ENCODE results near the gene MRNIP.

The MRNIP gene

GRCh38 chr5:179886190-179886911 is 27.7 kb upstream of the MRNIP start:
- H3K27ac ChIP-seq: no peak overlapping the region
- TF ChIP-seq CTCF (IDR thresholded peaks at IDR 0.05) (no peak), ZFX (IDR thresholded peaks at IDR 0.05; ENCODE audit: borderline replicate concordance) (no peak)

DNA sequence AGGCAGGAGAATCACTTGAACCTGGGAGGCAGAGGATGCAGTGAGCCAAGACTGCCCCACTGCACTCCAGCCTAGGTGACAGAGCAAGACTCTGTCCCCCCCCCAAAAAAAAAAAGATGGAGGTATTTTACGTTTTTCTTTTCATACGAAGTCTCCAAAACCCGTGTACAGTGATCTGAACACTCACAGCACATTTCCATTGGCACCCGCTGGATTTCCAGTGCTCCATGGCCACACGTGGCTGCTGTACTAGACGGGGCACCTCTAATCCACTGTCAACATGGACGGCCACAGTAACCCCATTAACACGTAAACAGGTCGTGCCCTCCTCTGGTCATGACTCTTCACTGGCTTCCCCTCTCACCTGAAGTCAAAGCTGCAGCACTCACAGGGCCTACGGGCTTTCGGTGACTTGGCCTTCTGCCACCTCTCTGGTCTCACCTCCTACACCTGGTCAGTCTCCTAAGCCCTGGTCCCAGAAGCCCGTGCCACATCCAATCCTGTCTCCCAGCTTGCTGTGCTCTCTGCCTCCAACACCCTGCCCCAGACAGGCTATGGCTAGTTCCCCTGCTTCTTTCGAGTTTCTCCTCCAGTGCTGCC is 27.0 kb upstream of the MRNIP start:
- no peak overlapping the region for H3K27ac ChIP-seq

DNA sequence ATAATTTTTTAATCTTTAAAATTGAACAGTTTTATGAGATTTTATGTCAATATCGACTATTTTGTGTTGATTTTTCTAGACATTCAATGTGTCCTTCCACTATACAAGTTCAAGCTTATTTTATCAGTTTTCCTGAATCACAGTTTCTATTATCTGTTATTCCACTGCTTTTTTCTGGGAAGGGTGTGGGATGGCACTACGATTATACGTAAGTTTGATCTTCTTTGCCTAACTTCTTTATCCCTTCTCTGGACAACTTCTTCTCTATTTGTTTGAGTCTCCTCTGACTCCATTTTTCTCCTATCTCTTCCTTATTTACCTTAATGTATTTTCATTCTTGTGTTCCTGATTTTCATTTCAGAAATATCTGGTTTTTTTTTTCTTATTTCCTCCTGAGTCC is 24.5 kb upstream of the MRNIP start:
- no peak overlapping the region for H3K27ac ChIP-seq
- no peak for TF ChIP-seq ZFX (IDR thresholded peaks at IDR 0.05; ENCODE audit: borderline replicate concordance)
- no peak for TF ChIP-seq CTCF (IDR thresholded peaks at IDR 0.05)

More for the DNA sequence above, 27.0 kb upstream of the MRNIP start:
- TF ChIP-seq ZFX (IDR thresholded peaks at IDR 0.05; ENCODE audit: borderline replicate concordance) (no peak), CTCF (IDR thresholded peaks at IDR 0.05) (no peak)

DNA sequence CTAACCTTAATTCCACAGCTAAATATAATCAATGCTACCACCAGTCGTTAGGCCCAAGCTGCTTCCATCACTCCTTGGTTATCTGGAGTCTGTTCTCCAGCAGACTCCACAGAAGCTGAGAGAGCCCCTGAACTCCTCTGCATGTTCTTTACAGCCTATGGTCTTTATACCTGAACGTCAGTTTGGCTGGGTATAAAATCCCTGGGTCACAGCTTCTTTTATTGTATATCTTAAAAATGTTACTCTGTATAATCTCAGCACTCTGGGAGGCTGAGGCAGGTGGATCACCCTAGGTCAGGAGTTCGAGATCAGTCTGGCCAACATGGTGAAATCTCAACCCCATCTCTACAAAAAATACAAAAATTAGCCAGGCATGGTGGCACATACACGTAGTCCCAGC is 23.7 kb upstream of the MRNIP start:
- TF ChIP-seq ZFX (IDR thresholded peaks at IDR 0.05; ENCODE audit: borderline replicate concordance): no peak
- no peak for TF ChIP-seq CTCF (IDR thresholded peaks at IDR 0.05)
- no peak overlapping the region for H3K27ac ChIP-seq

DNA sequence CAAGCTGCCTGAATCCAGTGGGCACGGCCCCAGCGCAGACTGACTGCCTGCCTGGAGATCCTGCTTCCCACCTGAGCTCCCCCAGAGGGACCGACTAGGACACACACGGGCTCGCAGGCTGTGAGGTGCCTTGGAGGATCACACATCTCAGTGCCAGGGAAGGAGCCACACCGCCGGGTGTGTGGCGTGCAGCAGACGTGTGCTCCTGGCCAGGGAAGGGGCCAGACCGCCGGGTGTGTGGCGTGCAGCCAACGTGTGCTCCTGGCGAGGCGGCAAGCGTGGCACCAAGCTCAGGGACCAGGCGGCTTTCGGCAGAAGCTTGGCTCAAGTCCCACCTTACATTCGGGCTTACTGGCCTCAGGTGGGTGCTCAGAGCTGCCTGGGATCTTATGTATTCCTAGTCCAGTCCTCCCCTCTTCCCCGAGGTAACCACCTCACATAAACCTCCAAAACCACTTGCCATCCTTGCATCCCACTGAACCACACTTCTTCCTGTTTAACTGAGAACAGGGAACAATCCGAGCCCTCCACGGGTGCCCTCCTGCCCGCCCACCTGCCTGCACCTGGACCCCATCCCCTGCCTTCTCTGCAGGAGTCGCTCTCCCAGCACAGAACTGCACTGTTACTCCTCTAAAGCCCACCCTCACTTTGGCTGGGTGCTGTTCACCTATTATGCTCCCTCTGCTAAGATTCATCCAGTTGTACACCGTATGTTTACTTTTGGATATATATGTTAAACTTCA is 22.4 kb upstream of the MRNIP start:
- no peak for TF ChIP-seq CTCF (IDR thresholded peaks at IDR 0.05)
- no peak for TF ChIP-seq ZFX (IDR thresholded peaks at IDR 0.05; ENCODE audit: borderline replicate concordance)
- no peak overlapping the region for H3K27ac ChIP-seq

- no peak overlapping the region for H3K27ac ChIP-seq
- TF ChIP-seq ZFX (IDR thresholded peaks at IDR 0.05; ENCODE audit: borderline replicate concordance): no peak
- no peak for TF ChIP-seq CTCF (IDR thresholded peaks at IDR 0.05)
Measured at GRCh38 chr5:179880066-179880650, 21.5 kb upstream of the MRNIP start.
